ENCODE measurements around the gene FBXO10. TPM values are rescaled to one million over a fixed set of nuclear protein-coding genes. Genes with fewer than 3 reads are reported as not detected.

FBXO10 gene
- total RNA-seq, 1 experiment from 2014 or later: 5.3 TPM

DNA sequence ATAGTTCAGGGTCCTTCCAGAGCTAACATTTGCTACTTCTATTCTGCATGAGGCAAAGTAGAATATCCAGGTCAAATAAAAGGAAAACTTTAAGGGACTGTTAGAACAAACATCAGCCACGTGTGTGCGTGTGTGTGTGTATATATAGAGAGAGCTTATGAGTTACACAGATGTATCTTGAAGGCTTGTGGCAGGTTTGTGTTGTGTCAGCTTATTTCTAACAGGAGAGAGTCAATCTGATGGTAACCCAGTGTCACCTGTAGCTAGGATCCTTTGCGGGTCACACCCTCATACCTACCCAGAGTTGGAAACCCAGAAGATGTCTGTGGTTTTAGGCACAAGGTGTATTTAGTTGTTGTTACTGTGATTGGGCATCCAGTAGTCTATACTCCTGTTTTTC is 77.7 kb downstream of the FBXO10 start:
- Histone ChIP-seq H3K4me1 (ENCODE audit: control insufficient read depth in 1 of 2, insufficient read depth in 2 of 2, low read length in 2 of 2) (no peaks in the 10 kb centered on the region), H3K9me3 (ENCODE audit: control insufficient read depth in 1 of 2, insufficient read depth in 1 of 2, low read depth in 1 of 2, low read length in 2 of 2) (no peaks in the 10 kb centered on the region), H4K20me1 (ENCODE audit: insufficient read depth) (peaks cover 7% of the 10 kb centered on the region; the same call in 1 of the 2 replicates), H3K4me2 (ENCODE audit: low read length) (no peak overlapping the region), H3K27ac (ENCODE audit: low read depth, low read length) (no peak overlapping the region), H3K79me2 (ENCODE audit: insufficient read depth, low read length) (peaks cover 69% of the 10 kb centered on the region), H3K27me3 (ENCODE audit: insufficient read depth, low read length) (no peaks in the 10 kb centered on the region), H2AFZ (ENCODE audit: low read depth, low read length, poor library complexity, severe bottlenecking) (no peak overlapping the region), H3K9ac (ENCODE audit: low read length) (no peak overlapping the region), H3K36me3 (ENCODE audit: control insufficient read depth in 1 of 2, insufficient read depth in 2 of 2, low read length in 2 of 2) (peaks cover 64 to 82% of the 10 kb centered on the region in 2 experiments), H3K9me2 (ENCODE audit: insufficient read depth) (no peaks in the 10 kb centered on the region), H3K4me3 (replicated peaks in 1 of 2; ENCODE audit: low read depth in 1 of 2, low read length in 2 of 2) (no peak overlapping the region)
- intact Hi-C loops (cut with micrococcal nuclease): no loop called here
- ChIA-PET RAD21 (ENCODE audit: low non-redundant PET in 1 of 2, low total read pairs in 2 of 2, uncharacterized antibody in 2 of 2, unreplicated experiment in 2 of 2) (no interaction called here), POLR2A (no interaction called here), CTCF (no interaction called here)
- no TSS peak for BruUV-seq (replicated peaks)
- no peak for TF ChIP-seq EGR1 (IDR thresholded peaks at IDR 0.05; ENCODE audit: low read depth)
- no peak for TF ChIP-seq CEBPB (IDR thresholded peaks at IDR 0.05; ENCODE audit: low read depth)
- no peak for TF ChIP-seq TCF7L2 (IDR thresholded peaks at IDR 0.05; ENCODE audit: borderline replicate concordance, extremely low read depth, insufficient read depth, insufficient read length)
- no peak for TF ChIP-seq FOSL1 (IDR thresholded peaks at IDR 0.05; ENCODE audit: low read depth)
- no peak for TF ChIP-seq REST (IDR thresholded peaks at IDR 0.05; ENCODE audit: low read depth)
- no peak for TF ChIP-seq ZFX (IDR thresholded peaks at IDR 0.05)
- no peak for TF ChIP-seq EZH2 (IDR thresholded peaks at IDR 0.05)
- TF ChIP-seq, protein P1, sequence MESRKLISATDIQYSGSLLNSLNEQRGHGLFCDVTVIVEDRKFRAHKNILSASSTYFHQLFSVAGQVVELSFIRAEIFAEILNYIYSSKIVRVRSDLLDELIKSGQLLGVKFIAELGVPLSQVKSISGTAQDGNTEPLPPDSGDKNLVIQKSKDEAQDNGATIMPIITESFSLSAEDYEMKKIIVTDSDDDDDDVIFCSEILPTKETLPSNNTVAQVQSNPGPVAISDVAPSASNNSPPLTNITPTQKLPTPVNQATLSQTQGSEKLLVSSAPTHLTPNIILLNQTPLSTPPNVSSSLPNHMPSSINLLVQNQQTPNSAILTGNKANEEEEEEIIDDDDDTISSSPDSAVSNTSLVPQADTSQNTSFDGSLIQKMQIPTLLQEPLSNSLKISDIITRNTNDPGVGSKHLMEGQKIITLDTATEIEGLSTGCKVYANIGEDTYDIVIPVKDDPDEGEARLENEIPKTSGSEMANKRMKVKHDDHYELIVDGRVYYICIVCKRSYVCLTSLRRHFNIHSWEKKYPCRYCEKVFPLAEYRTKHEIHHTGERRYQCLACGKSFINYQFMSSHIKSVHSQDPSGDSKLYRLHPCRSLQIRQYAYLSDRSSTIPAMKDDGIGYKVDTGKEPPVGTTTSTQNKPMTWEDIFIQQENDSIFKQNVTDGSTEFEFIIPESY (IDR thresholded peaks at IDR 0.05; ENCODE audit: extremely low read depth, insufficient replicate concordance, low read length): no peak
- TF ChIP-seq SRF (IDR thresholded peaks at IDR 0.05; ENCODE audit: low read depth): no peak
- no peak for TF ChIP-seq SP1 (IDR thresholded peaks at IDR 0.05; ENCODE audit: low read depth)
- TF ChIP-seq POLR2AphosphoS5 (IDR thresholded peaks at IDR 0.05; ENCODE audit: low read depth, low read length): no peak
- no peak for TF ChIP-seq RAD21 (IDR thresholded peaks at IDR 0.05; ENCODE audit: low read depth)
- TF ChIP-seq SIN3A (IDR thresholded peaks at IDR 0.05; ENCODE audit: low read depth): no peak
- no peak for TF ChIP-seq ZNF274 (IDR thresholded peaks at IDR 0.05; ENCODE audit: low read depth, low read length)
- DNase-seq (ENCODE audit: low read depth, low spot score) (no peak), ATAC-seq (no peak)
